ENCODE measurements around the gene COX7A2. TPM values are rescaled to one million over a fixed set of nuclear protein-coding genes. Genes with fewer than 3 reads are reported as not detected.

The COX7A2 gene
- total and polyA plus RNA-seq, 2 of the 4 experiments (the other 2 are of a cell fraction) = 174 to 776 TPM

GRCh38 chr6:75221116-75221515 is 22.5 kb downstream of the COX7A2 start:
- BruUV-seq (replicated peaks) = no TSS peak

More at GRCh38 chr6:75221116-75221515, 22.5 kb downstream of the COX7A2 start:
- H3K4me2 ChIP-seq (ENCODE audit: low read depth, low read length) = no peak overlapping the region
- H3K56ac ChIP-seq (ENCODE audit: extremely low read depth, insufficient read depth, low read length) = no peak overlapping the region
- H3K18ac ChIP-seq (ENCODE audit: low read depth, low read length) = no peak overlapping the region
- H2BK15ac ChIP-seq (ENCODE audit: low read depth, low read length) = no peak overlapping the region
- DNase-seq = no peak
- no peak overlapping the region for H3K23ac ChIP-seq (ENCODE audit: low read depth, low read length)
- no peak overlapping the region for H2AK9ac ChIP-seq (replicated peaks; ENCODE audit: low read depth, low read length, poor library complexity)
- no peak overlapping the region for H4K5ac ChIP-seq (ENCODE audit: low read depth, low read length)
- dilution Hi-C loops (cut with HindIII; ENCODE audit: low sequenced_read_pairs, unreplicated experiment) (no loop called here), intact Hi-C loops (cut with micrococcal nuclease) (no loop called here), in situ Hi-C loops (cut with MboI; ENCODE audit: low sequenced_read_pairs) (no loop called here)
- no peak overlapping the region for H2BK120ac ChIP-seq (ENCODE audit: low read depth, low read length)
- no CpG with 5 or more reads among the region's 4 CpGs for WGBS, 2 experiments (ENCODE audit: extremely low coverage in 2 of 2, insufficient read length in 1 of 2)
- H3K9me3 ChIP-seq (ENCODE audit: control insufficient read depth, insufficient read depth, low read length) = no peaks in the 10 kb centered on the region
- ATAC-seq (ENCODE audit: low read depth) = no peak
- H3K14ac ChIP-seq (replicated peaks; ENCODE audit: low read depth, low read length) = no peak overlapping the region
- no peak overlapping the region for H2BK20ac ChIP-seq (ENCODE audit: low read depth, low read length)
- no peaks in the 10 kb centered on the region for H3K36me3 ChIP-seq (ENCODE audit: control insufficient read depth, insufficient read depth, low read length)
- no peak overlapping the region for H3K9ac ChIP-seq (ENCODE audit: low read depth, low read length)
- no peaks in the 10 kb centered on the region for H3K79me1 ChIP-seq (ENCODE audit: low read depth in 1 of 2, low read length in 2 of 2)
- no peak overlapping the region for H4K91ac ChIP-seq (ENCODE audit: insufficient read depth, low read depth, low read length)
- H2AK5ac ChIP-seq (ENCODE audit: low read depth, low read length) = no peak overlapping the region
- no peak for TF ChIP-seq FOS (IDR thresholded peaks at IDR 0.05; ENCODE audit: low read depth, low read length)
- TF ChIP-seq CEBPB (IDR thresholded peaks at IDR 0.05; ENCODE audit: low read depth, low read length) = no peak
- no peak for TF ChIP-seq CHD1 (IDR thresholded peaks at IDR 0.05; ENCODE audit: low read depth, low read length)
- TF ChIP-seq MAFK (IDR thresholded peaks at IDR 0.05; ENCODE audit: low read depth, low read length) = no peak
- no peak for TF ChIP-seq BHLHE40 (IDR thresholded peaks at IDR 0.05; ENCODE audit: low read depth, low read length)
- TF ChIP-seq CTCF (conservative IDR thresholded peaks at IDR 0.05; ENCODE audit: low read depth, low read length) = no peak
- TF ChIP-seq USF2 (IDR thresholded peaks at IDR 0.05; ENCODE audit: low read depth, low read length) = no peak
- no peak for TF ChIP-seq RFX5 (IDR thresholded peaks at IDR 0.05; ENCODE audit: low read depth, low read length)
- TF ChIP-seq SMC3 (IDR thresholded peaks at IDR 0.05; ENCODE audit: low read depth, low read length) = no peak
- TF ChIP-seq RCOR1 (IDR thresholded peaks at IDR 0.05; ENCODE audit: insufficient replicate concordance, low read length) = no peak
- TF ChIP-seq ELK1 (IDR thresholded peaks at IDR 0.05; ENCODE audit: borderline replicate concordance, low read depth, low read length) = no peak
- TF ChIP-seq MAZ (IDR thresholded peaks at IDR 0.05; ENCODE audit: borderline replicate concordance, low read depth, low read length) = no peak
- no peak overlapping the region for H3K27ac ChIP-seq (ENCODE audit: insufficient read depth, low read length)
- no peaks in the 10 kb centered on the region for H3K27me3 ChIP-seq (ENCODE audit: control insufficient read depth, insufficient read depth, low read length)
- H3K4ac ChIP-seq (ENCODE audit: low read depth, low read length) = no peak overlapping the region
- H2AFZ ChIP-seq (replicated peaks; ENCODE audit: low read length, poor library complexity) = no peak overlapping the region
- ChIA-PET POLR2A (ENCODE audit: unreplicated experiment) (no interaction called here), CTCF (interaction anchor here (1.2 kb wide), 1 partner anchor 12 kb away, joined by 4 read pairs; no protein-coding TSS in a partner anchor)
- H3K4me1 ChIP-seq (ENCODE audit: control insufficient read depth, insufficient read depth, low read length) = peaks cover 12% of the 10 kb centered on the region
- no peak overlapping the region for H2BK5ac ChIP-seq (ENCODE audit: low read depth, low read length, poor library complexity, severe bottlenecking)
- no peak overlapping the region for H3K4me3 ChIP-seq (ENCODE audit: insufficient read depth, low read depth, low read length)
- no peaks in the 10 kb centered on the region for H4K20me1 ChIP-seq (ENCODE audit: insufficient read depth, low read length)
- H3K9me1 ChIP-seq (ENCODE audit: insufficient read depth, low read length) = peaks cover 5% of the 10 kb centered on the region; the same call in 1 of the 2 replicates
- H4K8ac ChIP-seq (ENCODE audit: low read depth in 2 of 2, low read length in 2 of 2) = no peak overlapping the region
